OCI-LY1 (cell line): ENCODE data around the gene MCFD2.

Experiments
- H2AFZ ChIP-seq: fragments of 200-600 bp; sonication (generic), shearing (Covaris generic); 2 replicates; pipeline ENCODE4 v1.6.0; 2014; ENCODE audit warnings: antibody characterized with exemption, mild to moderate bottlenecking, low read length
- H3F3A ChIP-seq: fragments of 200-600 bp; sonication (generic), shearing (Covaris generic); 2 replicates; pipeline ENCODE4 v1.6.0; 2014; ENCODE audit warnings: mild to moderate bottlenecking, antibody characterized with exemption, low read length, moderate library complexity; ENCODE audit not compliant: insufficient read depth
- H3K27ac ChIP-seq: fragments of 200-600 bp; sonication (generic); 2 replicates; pipeline ENCODE4 v1.5.1; 2014; ENCODE audit warnings: low read length, mixed run types, mild to moderate bottlenecking, low read depth; ENCODE audit not compliant: poor library complexity, severe bottlenecking
- H3K27me3 ChIP-seq: fragments of 200-600 bp; sonication (generic); 2 replicates; pipeline ENCODE4 v1.6.0; 2014; ENCODE audit warnings: antibody characterized with exemption, mild to moderate bottlenecking, low read length, moderate library complexity; ENCODE audit not compliant: insufficient read depth
- H3K36me3 ChIP-seq: fragments of 200-600 bp; sonication (generic); 2 replicates; pipeline ENCODE4 v1.6.1; 2014; ENCODE audit warnings: mild to moderate bottlenecking, antibody characterized with exemption, low read length, moderate library complexity, mixed read lengths; ENCODE audit not compliant: insufficient read depth
- H3K4me1 ChIP-seq: fragments of 200-600 bp; sonication (generic); 2 replicates; pipeline ENCODE4 v1.5.1; 2014; ENCODE audit warnings: mild to moderate bottlenecking, low read length, moderate library complexity; ENCODE audit not compliant: insufficient read depth, severe bottlenecking
- H3K4me2 ChIP-seq: fragments of 200-600 bp; sonication (generic), shearing (Covaris generic); 2 replicates; pipeline ENCODE4 v1.6.1; 2014; ENCODE audit warnings: low read length
- H3K4me3 ChIP-seq: fragments of 200-600 bp; sonication (generic); 2 replicates; pipeline ENCODE4 v1.5.1; 2014; ENCODE audit warnings: low read length, low read depth, mild to moderate bottlenecking, mixed read lengths; ENCODE audit not compliant: poor library complexity, severe bottlenecking
- H3K79me2 ChIP-seq: fragments of 200-600 bp; shearing (Covaris generic); 2 replicates; pipeline ENCODE4 v1.6.1; 2016; ENCODE audit warnings: mixed run types, low read length, mixed read lengths; ENCODE audit not compliant: insufficient read depth
- H3K9ac ChIP-seq: fragments of 200-600 bp; sonication (generic), shearing (Covaris generic); 2 replicates; pipeline ENCODE4 v1.6.1; 2014; ENCODE audit warnings: mild to moderate bottlenecking, low read length, mixed read lengths
- H3K9me2 ChIP-seq: fragments of 200-600 bp; sonication (generic), shearing (Covaris generic); 2 replicates; pipeline ENCODE4 v1.6.1; 2014; ENCODE audit warnings: low read depth, mild to moderate bottlenecking, low read length, mixed read lengths
- H3K9me3 ChIP-seq: fragments of 200-600 bp; shearing (Covaris generic); 2 replicates; pipeline ENCODE4 v1.6.1; 2014; ENCODE audit warnings: low read length, mixed read lengths
- H4K20me1 ChIP-seq: fragments of 200-600 bp; sonication (generic), shearing (Covaris generic); 2 replicates; pipeline ENCODE4 v1.6.0; 2016; ENCODE audit warnings: mild to moderate bottlenecking, low read length; ENCODE audit not compliant: insufficient read depth
- CTCF ChIP-seq: fragments of 200-600 bp; sonication (generic), shearing (Covaris generic); IDR thresholded peaks from 2 replicates; pipeline ENCODE4 v1.5.1; 2017; ENCODE audit warnings: mild to moderate bottlenecking, antibody characterized with exemption, low read length, moderate library complexity, mixed read lengths
- EZH2 ChIP-seq: fragments of 200-600 bp; sonication (generic), shearing (Covaris generic); IDR thresholded peaks from 2 replicates; pipeline ENCODE4 v1.8.0; 2017; ENCODE audit warnings: borderline replicate concordance, mixed run types, mild to moderate bottlenecking, antibody characterized with exemption, low read length, moderate library complexity, mixed read lengths

The MCFD2 gene

GRCh38 chr2:46874236-46874929 is 41.2 kb downstream of the MCFD2 start:
- Histone ChIP-seq H3F3A (no peaks in the 10 kb centered on the region), H4K20me1 (no peaks in the 10 kb centered on the region), H3K4me3 (no peak overlapping the region), H3K27ac (no peak overlapping the region), H3K4me2 (no peak overlapping the region), H2AFZ (no peak overlapping the region), H3K9me3 (no peaks in the 10 kb centered on the region), H3K4me1 (no peaks in the 10 kb centered on the region), H3K9ac (no peak overlapping the region), H3K9me2 (no peaks in the 10 kb centered on the region), H3K79me2 (no peaks in the 10 kb centered on the region), H3K27me3 (no peaks in the 10 kb centered on the region; the same call in 1 of the 2 replicates), H3K36me3 (no peaks in the 10 kb centered on the region)
- no peak for TF ChIP-seq CTCF
- no peak for TF ChIP-seq EZH2

DNA sequence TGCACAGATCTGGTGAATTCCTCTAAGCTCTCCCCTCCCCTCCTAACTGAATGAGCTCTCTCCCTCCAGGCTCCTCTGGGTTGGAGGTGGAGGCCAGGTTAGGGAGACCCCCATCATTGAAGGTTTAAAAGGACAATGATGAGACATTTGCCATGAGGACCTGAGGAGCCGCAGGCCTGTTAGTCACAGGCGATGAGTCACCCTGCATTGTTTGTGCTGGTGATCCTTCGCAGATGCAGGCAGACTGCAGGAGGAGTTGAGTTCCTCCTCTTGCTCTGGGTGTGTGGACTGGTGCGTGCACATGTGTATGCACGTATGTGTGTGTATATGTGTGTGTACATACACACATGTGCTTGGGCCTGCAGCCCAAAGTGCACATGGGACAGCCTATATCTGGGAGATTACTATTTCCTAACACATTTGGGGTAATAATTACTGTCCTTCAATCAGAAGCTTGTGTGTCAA is 42.0 kb downstream of the MCFD2 start:
- H3K36me3 ChIP-seq = no peaks in the 10 kb centered on the region
- no peak overlapping the region for H3K4me2 ChIP-seq
- H3K4me1 ChIP-seq = no peaks in the 10 kb centered on the region
- no peaks in the 10 kb centered on the region for H4K20me1 ChIP-seq
- no peaks in the 10 kb centered on the region for H3K79me2 ChIP-seq
- H3K9me3 ChIP-seq = no peaks in the 10 kb centered on the region
- H3K9me2 ChIP-seq = no peaks in the 10 kb centered on the region
- no peak overlapping the region for H3K4me3 ChIP-seq
- no peak overlapping the region for H3K27ac ChIP-seq
- H3F3A ChIP-seq = no peaks in the 10 kb centered on the region
- TF ChIP-seq EZH2 (no peak), CTCF (no peak)
- H3K27me3 ChIP-seq = no peaks in the 10 kb centered on the region; the same call in 1 of the 2 replicates
- no peak overlapping the region for H2AFZ ChIP-seq
- H3K9ac ChIP-seq = no peak overlapping the region

GRCh38 chr2:46872902-46873603 is 42.6 kb downstream of the MCFD2 start:
- H3F3A ChIP-seq = no peaks in the 10 kb centered on the region
- no peak overlapping the region for H3K9ac ChIP-seq
- no peaks in the 10 kb centered on the region for H4K20me1 ChIP-seq
- no peaks in the 10 kb centered on the region for H3K4me1 ChIP-seq
- H3K4me2 ChIP-seq = no peak overlapping the region
- H3K36me3 ChIP-seq = no peaks in the 10 kb centered on the region
- no peak overlapping the region for H2AFZ ChIP-seq
- no peaks in the 10 kb centered on the region for H3K9me3 ChIP-seq
- H3K27me3 ChIP-seq = no peaks in the 10 kb centered on the region; the same call in 1 of the 2 replicates
- H3K4me3 ChIP-seq = no peak overlapping the region
- no peaks in the 10 kb centered on the region for H3K9me2 ChIP-seq
- no peaks in the 10 kb centered on the region for H3K79me2 ChIP-seq
- H3K27ac ChIP-seq = no peak overlapping the region
- TF ChIP-seq EZH2 (no peak), CTCF (no peak)
